Right lobe of liver (tissue), 4 donors: ENCODE data around the gene NXF2.
"Not testable (repeated sequence)": the region's sequence is repeated elsewhere in the genome, so short reads cannot be mapped to it uniquely, and the experiment has no call there.

Experiments used
- POLR2A ChIP-seq: fragments of 450-650 bp; IDR thresholded peaks from one replicate; pipeline ENCODE4 v1.6.1; 2017; ENCODE audit warnings: antibody characterized with exemption, mild to moderate bottlenecking
- TF ChIP-seq, protein P1 (sequence below), 4 donors: fragments of 200-600 bp in 3 of 4; fragments of 450-650 bp in 1 of 4; IDR thresholded peaks; one replicate each; pipeline versions ENCODE4 v1.5.1 to v1.8.0; 2016 to 2022; ENCODE audit warnings: antibody characterized with exemption in 4 of 4, mild to moderate bottlenecking in 2 of 4
- donor health status: DM: no; HTN: no; CAD: no.
- donor health status: DM: no; HTN: no; CAD: no.
- donor health status: DM: no; HTN: yes; CAD: no.

DNA sequence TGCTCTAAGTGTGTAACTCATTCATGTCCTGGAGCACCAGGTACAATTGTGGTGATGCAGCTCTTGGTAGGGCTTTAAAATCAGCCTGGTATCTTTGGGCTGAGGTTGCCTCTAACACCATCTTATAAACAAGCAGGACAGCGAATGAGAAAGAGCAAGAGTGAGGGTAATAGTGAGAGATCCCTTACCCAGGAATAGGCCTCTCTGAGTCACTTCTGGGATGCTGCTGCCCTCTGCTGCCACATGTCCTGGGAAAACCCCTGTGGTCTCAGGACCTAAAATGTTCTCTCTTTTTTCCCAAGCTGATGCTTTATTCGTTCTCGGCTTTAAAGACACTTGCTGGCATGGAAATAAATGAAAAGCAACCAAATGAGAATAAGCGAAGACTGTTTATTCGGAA, 39.0 kb upstream of the NXF2 start:
- TF ChIP-seq, protein P1, sequence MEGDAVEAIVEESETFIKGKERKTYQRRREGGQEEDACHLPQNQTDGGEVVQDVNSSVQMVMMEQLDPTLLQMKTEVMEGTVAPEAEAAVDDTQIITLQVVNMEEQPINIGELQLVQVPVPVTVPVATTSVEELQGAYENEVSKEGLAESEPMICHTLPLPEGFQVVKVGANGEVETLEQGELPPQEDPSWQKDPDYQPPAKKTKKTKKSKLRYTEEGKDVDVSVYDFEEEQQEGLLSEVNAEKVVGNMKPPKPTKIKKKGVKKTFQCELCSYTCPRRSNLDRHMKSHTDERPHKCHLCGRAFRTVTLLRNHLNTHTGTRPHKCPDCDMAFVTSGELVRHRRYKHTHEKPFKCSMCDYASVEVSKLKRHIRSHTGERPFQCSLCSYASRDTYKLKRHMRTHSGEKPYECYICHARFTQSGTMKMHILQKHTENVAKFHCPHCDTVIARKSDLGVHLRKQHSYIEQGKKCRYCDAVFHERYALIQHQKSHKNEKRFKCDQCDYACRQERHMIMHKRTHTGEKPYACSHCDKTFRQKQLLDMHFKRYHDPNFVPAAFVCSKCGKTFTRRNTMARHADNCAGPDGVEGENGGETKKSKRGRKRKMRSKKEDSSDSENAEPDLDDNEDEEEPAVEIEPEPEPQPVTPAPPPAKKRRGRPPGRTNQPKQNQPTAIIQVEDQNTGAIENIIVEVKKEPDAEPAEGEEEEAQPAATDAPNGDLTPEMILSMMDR (IDR thresholded peaks at IDR 0.05): not testable (repeated sequence)
- not testable (repeated sequence) for TF ChIP-seq POLR2A
